Measurements from ENCODE around the gene C7orf57.

Gene C7orf57

DNA sequence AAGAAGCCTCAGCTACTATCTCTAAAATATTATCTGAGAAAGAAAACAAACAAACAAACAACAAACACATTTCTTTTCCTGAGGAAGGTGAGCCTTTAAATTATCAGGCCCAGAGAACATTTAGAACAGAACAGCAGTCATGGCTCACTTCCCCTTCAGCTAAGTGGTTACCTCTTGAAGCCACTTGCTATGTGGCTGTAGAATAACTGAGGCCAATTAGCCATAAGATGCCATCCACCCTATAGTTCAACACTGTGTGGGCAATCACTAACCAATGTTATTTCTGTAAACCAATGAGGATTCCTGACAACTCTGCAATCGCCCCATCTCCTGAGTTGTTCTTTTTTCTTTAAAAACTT is 50.1 kb downstream of the C7orf57 start:
- DNase-seq (ENCODE audit: low spot score) = no peak

DNA sequence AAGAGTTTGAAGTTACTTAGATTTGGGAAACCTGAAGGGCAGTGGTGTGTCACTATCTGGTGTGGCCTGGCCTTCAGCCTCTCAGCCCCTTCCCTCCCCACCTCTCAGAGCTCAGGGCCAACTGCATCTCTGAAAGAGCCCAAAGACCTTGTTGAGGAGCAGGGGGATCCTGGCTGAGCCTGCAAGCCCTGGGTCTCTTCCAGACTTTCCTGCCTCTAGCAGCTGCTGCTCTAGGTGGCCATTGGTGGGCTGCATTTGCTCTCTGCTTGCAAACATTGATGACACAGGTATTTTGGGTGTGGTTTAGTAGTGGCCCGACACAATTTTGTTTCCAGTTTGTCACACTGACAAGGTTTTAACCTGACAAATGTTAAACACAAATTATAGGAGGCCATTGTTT is 50.6 kb downstream of the C7orf57 start:
- DNase-seq (ENCODE audit: low spot score) = no peak

DNA sequence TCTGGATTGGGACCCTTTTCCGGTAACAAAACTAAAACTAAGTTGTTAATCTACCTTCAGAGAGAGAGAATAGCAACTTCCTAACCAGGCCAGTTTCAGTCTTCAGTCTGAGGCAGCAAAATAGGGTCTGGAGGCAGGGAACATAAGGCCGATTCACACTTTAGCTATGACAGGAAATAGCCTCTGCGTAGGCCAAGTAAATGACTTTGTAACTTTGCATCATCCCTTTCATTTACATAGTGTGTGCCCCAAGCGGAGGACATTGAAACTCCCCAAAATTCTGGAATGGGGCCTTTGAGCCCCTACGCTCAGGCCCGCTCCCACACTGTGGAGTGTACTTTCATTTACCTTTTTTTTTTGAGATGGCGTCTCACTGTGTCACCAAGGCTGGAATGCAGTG is 52.0 kb downstream of the C7orf57 start:
- peak; percentile 71 for DNase-seq (ENCODE audit: low spot score)

DNA sequence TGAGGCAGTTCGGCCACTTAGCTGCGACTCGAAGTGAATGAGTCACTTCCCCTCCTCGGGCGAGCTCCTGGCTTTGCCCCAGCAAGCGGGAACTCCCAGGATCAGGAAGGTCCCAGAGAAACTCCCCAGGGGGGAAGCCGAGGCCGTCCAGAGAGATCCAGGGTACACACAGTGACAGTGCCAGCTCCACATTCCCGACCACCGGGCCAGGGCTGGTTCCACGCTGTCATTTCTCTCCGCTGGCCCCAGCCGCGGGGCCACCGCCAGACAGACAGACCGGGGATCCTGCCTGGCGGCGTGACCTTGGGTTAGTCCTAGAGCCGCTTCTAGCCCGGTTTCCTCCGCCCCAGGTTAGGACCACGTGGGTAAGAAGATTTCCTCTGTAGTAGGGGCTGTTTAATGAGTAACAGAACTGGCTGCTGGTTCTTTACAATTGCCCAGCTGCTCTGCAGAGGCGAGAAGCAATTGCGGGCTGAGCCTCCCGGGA is 53.3 kb downstream of the C7orf57 start:
- DNase-seq (ENCODE audit: low spot score) = peak; percentile 99

DNA sequence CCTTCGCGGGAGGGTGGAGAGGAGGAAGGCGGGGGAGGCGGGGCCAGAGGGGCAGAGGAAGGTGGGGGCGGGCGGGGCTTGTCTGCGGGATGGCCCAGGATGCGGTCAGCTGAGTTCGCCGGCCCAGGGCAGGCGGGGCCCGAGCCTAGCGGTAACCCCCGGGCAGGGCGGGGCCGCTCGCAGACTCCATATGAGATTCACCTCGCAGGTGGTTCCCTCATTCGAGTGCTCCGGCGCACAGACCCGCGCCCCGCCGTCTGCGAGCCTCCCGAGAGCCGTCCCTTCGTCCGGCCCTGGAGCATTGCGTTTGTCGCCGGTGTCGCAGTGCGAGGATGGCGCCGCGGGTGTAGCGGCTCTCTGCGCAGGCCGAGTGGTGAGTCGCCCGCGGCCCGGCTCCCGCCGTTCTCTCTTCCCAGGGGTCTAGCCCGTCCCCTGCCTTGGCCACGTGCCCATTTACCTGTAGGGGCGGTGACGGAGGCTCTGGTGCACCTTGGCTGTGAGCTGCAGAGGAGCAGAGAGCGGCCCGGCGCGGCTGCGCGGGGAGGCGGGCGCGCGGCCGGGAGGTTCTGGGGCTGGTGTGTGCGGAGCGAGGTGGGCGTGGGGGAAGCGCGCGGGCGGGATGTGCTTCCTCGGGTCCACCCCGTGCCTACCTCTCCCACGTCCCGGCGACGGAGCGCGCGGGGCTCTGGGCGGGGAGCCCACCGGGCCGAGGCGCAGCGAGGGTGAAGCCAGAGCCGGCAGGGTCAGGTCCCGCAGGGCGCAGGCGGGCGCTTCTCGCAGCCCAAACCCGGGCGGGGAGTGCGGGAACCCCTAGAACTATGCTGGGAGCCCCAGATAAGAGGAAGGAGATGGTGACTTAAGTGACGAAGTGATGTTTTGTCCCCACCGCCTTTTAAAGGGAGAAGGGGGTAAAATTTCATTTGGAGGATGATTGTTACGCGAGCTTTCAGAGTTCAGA is 54.0 kb downstream of the C7orf57 start, which contains the start of gene UPP1:
TSS of gene UPP1 (plus strand) at position 220 of the 958 bp plus-strand sequence. CDS start 5,519 bp downstream, outside the sequence.
- peak; percentile 74 for DNase-seq (ENCODE audit: low spot score)

DNA sequence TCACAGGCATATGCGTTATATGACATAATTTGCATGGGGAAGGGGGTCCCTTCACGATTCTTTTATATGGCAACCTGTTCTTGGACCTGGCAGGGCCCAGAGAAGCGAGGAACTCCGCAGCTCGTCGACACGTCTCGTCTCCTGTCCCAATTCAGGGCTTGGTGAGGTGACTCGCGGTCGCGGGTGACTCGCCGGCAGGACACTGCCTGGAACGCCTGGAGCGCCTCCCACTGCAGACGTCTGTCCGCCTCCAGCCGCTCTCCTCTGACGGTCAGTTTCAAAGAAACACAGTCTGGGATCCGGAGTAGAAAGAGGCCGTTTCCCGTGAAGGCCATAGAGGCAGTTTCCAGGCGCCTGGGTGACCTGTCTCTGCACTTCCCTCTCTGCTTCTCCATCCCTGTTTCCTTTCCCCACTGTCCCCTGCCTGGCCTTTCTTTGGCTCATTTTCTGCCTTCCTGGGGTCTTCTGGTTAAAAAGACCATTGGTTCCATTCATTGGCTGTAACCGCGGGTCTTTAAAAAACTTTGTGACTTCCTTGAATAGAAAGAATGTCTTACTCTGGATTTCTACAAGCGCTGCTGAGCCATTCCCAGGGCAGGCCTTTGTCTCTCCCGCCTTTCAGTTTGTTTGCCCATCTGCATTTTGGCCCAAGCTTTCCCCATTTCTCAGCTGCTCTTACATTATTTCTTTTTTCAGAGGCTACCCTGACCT is 54.9 kb downstream of the C7orf57 start:
- peak; percentile 72 for DNase-seq (ENCODE audit: low spot score)

DNA sequence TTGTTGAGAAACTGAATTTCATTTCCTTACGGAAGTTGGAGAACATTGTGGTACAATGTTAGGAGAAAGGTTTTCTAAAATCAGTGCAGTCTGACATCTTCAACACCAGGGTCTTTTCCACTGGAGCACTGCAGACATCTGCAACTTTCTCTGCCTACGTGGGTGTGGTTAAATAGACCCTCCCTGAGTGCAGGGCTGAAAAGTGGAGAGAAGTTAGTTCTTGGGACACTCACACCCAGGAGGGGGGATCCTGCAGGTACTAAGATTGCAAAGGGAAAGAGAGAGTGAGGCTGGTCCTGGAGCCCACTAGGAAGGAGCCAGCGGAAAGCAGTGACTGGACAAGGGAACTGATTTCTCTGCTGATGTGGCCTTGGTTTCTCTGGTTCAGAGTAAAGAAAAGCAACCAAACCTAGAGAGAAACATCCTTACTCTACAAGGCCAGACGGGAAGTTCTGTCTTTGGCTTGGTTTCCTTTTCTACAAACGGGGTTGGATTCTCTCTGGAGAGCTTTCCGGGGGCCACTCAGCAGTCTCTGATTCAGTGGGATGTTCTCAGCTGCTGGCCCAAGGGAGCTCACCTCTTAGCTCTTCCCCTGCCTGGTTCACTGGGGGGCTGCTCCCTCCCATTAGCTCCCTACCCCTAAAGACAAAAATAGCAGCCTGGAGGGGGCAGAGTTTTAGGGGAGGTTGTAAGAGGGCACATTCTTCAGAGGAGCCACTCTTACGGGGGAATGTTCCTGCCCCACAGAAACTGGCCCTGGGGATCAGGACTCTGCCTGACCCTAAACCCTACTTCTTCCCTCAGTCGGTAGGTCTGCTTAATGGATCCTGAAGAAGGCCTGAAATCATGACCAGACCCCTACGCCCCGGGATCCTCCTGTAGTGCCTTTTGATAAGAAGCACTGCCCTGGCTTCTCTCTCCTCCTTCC is 56.4 kb downstream of the C7orf57 start:
- no peak for DNase-seq (ENCODE audit: low spot score)

DNA sequence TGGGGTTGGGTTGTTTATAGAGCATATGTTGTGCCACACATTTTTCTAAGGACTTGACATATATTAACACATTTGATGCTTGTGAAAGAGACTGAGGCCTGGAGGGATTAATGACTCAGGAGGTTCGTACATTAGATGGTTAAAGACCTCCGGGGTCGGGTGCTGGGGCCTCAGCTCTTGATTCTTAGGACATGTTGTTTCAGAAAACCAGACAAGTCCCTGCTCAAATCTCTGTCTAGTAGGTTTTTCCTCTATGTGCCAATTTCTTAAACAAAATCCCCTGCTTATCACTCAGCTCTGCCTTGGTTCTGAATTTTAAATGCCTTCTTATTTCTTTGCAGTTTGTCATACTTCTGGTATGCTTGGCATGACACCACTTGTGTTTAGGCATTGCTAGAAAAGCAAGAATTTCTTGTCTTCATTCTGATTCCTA is 59.5 kb downstream of the C7orf57 start:
- DNase-seq (ENCODE audit: low spot score) = peak; percentile 63

DNA sequence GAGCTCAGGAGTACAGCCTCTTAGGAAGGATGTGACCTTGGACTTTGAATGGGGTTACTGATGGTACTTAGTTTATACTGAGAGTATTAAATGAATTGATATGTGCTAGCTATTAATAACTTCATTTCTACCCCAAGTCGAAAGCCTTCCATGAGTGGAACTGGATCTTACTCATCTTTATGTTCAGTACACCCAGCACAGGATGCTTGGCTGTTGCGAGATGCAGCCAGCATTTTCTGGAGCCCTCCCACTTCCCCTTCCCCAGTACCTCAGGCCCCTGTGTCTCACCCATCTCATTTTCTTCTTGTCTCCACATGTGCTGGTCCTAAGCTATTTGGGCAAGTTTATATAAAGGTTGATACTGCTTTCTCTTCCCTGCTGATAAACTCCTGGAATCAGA is 60.9 kb downstream of the C7orf57 start:
- no peak for DNase-seq (ENCODE audit: low spot score)

DNA sequence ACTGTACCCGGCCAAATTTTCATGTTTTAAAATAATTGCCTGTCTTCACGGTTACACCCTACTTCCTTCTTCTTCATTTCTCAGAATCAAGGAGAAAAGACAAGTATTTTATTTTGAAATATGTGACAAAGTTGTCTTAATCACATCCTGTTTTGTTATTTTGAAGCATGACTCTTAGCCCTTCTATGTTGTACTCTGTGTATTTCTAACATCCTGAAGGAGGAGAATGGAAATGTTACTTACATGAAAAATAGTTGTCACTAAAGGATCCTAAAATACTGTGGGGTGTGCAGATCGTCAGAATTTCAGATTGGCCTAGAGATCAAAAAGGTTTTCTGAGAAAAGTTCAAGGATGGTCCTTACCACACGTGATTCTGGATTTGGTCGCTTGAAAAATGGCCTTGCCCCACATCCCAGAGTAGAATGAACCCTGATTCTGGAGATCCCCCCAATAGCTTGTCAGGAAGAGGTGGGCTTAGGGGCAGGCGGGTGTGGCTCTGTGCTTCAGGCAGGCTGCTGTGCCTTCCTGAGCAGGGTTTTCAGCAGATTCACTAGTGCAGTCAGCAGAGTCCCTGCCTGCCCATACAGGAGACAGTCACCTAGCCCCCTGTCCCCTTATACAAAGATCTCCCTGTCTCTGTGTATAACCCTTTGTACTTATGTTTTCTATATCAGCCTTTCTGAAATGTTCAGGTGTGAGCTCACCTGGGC is 62.3 kb downstream of the C7orf57 start:
- no peak for DNase-seq (ENCODE audit: low spot score)

DNA sequence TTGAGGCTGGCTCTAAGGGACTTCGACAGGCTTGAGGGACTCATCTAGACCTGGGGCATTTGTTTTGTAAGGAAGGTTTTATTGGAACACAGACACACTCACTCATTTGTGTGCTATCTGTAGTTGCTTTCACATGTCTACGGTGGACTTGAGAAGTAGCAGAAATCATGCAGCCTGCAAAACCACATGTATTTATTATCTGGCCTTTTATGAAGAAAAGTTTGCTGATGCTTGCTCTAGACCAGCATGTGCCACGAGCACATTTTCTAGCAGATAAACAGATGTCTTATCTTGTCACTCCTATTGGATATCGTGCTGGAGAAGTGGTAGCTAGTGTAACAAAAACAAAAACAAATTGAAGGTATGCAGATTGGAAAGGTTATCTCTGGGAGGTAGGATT is 63.5 kb downstream of the C7orf57 start:
- DNase-seq (ENCODE audit: low spot score) = no peak

DNA sequence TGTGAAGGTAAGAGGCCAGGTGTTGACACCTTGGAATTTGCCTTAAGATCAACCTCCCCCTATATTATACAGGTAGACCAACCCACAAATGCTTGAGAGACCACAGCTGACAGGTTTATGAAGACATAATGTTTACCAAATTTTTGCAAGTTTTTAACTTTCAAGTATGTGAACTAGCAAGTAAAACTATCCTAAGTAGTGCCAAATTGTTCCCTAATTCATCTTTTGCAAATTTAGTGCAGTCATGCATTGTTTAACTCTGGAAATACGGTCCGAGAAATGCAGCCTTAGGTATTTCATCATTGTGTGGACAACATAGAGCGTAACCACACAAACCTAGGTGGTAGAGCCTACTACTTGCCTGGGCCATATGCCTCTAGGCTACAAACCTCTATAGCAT is 64.4 kb downstream of the C7orf57 start:
- no peak for DNase-seq (ENCODE audit: low spot score)

DNA sequence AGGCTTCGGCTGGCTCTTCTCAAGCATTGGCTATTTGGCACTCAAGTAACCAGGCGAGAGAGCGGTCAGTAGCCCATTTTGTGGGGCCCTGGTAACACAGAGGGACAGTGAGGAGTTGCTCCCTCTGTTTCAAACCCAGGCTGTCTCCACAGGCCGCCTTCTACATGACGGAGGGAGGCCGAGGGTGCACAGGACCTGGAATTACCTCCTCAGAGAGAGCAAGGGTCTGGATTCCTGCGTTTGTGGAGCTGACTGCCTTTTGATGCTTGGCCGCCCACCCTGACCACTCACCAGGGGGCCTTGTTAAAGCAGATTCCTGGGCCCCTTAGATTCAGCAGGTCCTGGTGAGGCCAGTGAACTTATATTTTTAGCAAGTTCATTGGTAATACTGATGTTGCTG is 66.0 kb downstream of the C7orf57 start:
- DNase-seq (ENCODE audit: low spot score) = no peak

DNA sequence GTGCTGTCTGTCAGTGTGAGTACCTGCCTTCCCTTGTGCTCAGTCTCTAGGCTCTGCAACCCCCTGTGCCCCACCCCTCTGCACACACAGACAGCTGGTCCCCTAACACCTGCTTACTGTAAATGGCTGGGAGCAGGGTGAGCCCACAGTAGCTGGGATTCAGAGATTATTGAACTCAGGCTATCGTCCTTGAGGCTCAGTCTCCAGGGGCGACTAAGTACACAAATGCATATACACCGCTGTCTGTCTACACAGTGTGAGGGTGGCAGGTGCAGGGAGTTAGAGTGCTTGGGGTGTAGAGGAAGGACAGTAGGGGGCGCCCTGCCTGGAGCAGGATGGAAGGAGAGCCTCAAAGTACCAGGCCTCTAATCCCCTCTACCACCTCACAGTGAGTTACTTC is 66.6 kb downstream of the C7orf57 start:
- DNase-seq (ENCODE audit: low spot score) = no peak

DNA sequence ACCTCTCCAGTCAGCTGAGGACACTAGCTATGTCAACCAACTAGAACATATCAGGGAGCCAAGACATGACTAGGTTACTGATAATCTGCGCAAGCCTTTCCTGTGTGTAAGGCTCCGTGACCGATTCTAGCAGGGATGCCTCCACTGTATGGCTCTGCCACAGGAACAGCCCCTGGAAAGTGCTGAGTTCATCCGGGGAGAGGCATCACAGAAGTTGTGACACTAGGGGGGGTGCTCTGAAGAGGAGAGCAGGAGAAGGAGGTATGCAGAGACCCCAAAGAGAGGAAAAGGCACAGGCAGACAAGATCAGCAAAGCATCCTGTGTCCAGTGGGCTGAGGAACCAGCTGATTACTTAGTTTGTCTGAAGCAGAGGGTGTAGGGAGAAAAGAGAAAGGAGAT is 67.2 kb downstream of the C7orf57 start:
- no peak for DNase-seq (ENCODE audit: low spot score)

DNA sequence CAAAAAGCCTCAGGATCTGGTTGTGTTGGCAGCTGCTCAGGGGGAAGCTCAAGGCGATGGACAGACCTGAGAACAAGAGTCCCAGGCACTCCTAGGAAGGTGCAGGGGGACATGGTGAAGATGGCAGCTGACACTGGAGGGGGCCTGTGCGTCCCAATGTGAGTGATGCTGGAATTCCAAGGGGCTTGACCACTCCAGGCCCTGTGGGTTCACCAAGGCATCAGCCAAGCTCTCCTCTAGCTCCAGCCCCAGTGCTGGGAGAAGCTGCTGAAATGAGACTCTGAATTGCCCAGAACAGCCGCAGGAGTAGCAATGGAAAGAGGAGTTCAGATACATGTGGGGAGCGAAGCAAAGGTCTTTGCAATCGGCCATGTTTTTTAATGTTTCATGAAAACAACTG is 69.7 kb downstream of the C7orf57 start:
- DNase-seq (ENCODE audit: low spot score) = no peak

DNA sequence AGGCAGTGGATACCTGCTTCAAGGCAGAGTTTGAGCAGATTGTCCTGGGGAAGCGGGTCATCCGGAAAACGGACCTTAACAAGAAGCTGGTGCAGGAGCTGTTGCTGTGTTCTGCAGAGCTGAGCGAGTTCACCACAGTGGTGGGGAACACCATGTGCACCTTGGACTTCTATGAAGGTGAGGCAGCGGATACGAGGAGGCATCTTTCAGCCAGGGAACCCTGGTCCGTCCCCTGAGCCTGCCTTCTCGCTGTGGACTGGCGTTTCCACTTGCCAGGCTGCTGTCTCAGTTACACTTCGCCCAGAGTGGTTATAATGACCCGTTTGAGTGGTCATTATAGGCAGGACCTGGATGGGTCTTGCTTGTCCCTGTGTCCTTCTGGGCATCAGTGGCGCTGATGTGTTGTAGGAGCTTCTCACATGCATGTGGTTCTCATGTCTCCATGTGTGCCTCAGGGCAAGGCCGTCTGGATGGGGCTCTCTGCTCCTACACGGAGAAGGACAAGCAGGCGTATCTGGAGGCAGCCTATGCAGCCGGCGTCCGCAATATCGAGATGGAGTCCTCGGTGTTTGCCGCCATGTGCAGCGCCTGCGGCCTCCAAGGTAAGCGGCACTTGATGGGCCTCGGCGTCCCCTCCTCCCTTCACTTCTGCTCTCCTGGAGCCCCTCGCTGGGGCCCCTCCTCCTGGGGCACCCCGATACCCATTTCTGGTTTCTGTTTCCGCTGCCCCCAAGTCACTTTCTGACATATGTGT is 71.7 kb downstream of the C7orf57 start:
- DNase-seq (ENCODE audit: low spot score) = no peak

DNA sequence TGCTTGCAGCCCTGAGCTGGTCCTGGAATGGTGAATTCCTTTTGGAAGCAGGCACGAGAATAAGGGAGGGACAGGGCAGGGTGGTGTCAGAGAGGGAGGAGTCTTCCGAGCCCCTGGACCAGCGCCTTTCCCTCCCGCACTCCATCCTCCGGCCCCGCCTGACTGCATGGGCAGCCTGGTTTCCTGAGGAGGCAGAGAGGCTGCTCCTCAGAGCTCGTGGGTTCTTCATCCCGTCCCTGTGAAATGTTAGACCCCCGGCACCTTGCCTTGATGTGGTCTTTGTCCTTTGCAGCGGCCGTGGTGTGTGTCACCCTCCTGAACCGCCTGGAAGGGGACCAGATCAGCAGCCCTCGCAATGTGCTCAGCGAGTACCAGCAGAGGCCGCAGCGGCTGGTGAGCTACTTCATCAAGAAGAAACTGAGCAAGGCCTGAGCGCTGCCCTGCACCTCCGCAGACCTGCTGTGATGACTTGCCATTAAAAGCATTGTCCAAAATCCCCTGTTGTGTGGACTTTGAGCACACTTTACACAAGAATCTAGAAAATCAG is 72.7 kb downstream of the C7orf57 start:
- DNase-seq (ENCODE audit: low spot score) = no peak

DNA sequence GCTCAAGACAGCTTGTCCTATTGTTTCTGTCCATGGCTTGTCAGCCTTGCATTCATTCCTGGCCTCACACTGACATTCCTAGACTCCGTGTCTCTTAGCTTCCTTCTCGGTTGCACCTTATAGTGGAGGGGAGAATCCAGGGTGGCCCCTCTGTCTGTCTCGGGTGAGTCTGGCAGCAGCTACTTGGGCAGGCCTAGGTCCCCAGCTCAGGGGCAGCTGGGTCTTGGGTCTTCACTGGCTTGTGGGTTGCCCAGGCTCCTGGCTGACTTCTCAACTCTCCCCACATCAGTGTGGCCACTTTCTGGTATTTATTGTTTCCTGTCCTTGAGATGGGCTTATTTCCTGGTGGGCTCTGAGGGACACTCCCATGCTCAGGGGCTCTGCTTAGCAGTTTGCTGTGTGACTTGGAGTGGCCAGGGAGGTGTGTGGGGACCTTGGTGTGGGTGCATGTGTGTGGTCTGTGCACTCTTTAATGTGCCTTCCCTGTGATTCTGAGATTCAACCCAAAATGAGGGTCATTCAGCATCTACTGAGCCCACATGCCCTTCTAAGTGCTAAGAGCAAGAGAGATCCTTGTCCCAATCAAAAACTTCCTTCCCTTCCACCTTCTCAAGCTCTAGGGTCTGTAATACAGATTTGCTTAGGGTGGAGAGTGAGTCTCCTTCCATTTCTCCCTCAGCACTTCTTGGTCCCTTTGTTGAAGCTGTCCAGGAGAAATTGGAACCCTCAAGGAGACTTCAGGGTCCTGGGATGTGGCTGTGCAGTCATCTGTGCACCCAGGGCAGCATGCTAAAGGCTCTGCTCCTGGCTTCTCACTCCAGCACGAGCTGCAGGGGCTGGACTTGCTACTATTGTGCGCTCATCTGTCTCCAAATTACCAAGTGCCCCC is 73.9 kb downstream of the C7orf57 start:
- no peak for DNase-seq (ENCODE audit: low spot score)
